Measurements from ENCODE around the gene OR56B1.

Gene OR56B1

GRCh38 chr11:5737091-5737490 lies 843 bp downstream of the OR56B1 start:
- DNase-seq: no peak

DNA sequence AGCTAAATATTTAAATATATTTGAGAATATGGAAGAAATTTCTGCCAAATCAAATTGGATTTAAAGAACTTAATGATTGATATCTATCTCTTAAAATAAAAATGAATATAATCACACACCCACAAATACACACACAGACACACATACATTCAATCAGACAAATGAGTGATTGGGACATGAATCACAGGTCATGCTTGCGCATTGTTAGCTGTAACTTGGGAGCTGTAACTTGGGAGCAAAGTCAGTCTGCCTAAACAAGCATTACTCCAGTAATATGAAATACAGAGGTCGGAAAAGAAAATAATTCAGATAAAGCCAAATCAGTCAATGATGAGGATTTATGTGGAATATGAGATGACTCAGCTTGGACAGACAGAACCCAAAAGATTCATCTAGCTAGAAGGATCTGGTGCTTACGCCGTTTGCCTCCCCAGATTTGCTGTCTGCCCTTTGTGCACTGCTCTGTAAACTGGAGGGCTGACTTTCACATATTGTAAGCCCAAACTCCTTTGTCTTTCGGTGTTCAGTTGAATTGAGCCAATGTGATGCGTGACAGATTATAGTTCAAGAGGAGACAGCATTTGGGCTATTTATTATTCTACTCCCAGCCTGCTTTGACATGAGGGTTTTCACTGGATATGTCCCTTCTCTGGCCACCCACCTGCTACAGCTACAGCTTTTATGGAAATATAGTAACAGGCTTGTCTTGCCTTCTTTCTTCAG lies 1.6 kb downstream of the OR56B1 start:
- DNase-seq: no peak

- DNase-seq: no peak
These were observed 2.2 kb downstream of the OR56B1 start for GRCh38 chr11:5738431-5738830.

- DNase-seq: no peak
These were observed 10.4 kb downstream of the OR56B1 start for GRCh38 chr11:5746614-5747013.

DNA sequence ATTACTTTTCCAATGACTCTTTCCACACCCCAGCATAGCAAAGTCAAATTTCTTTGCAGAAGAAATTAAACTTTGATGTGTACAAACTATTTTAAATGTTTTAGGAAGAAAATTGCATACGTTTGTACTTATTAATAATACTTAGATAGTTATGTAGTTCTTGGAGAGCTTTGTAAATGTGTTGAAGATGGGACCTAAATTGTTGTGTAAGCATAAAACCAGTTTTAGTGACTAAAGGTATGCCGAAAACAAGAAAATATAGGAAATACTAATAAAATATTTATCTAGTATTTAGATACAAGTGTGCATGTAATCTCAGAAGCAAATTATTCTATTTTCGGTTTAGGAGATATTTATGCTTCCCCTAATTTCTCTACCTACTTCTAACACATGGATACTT lies 13.6 kb downstream of the OR56B1 start:
- DNase-seq: no peak

- DNase-seq: no peak
These were observed 17.7 kb downstream of the OR56B1 start, which contains the start of gene OR52N4 for GRCh38 chr11:5753943-5754342. OR52N4 (plus strand) TSS chr11:5754243; CDS start chr11:5754741, 498 bp downstream.

DNA sequence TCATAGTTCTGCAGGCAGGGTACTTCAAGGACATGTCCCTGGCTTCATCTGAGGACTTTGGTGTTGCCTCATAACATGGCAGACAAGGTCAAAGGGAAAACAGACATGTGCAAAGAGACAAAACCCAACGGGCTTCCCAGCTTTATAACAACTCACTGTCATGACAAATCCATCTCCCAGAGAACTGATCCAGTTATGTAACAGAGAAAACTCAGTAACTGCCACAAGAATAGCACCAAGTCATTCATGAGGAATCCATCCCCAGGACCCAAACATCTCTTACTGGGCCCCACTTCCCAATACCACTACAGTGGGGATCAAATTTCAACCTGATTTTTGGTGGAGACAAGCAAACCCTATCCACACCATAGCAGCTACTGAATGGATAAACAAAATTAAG lies 30.8 kb downstream of the OR56B1 start:
- no peak for DNase-seq

GRCh38 chr11:5783255-5783654 lies 47.0 kb downstream of the OR56B1 start, which contains the start of gene OR52N5:
OR52N5 (minus strand) TSS chr11:5783355; CDS start chr11:5778634, 4,721 bp downstream.
- no peak for DNase-seq
